HepG2 (cell line): ENCODE data around the gene GRK5. TPM values are rescaled to one million over a fixed set of nuclear protein-coding genes. Genes with fewer than 3 reads are reported as not detected.

Experiments used
- ATAC-seq: fragments of 200-7000 bp; cut with Tn5 transposase; 3 replicates; pipeline ENCODE4 v1.9.1; 2020; ENCODE audit warnings: mild to moderate bottlenecking, moderate library complexity
- BruUV-seq: library from RNA; stranded (reverse); fragments of 400-500 nt; replicated peaks from 2 replicates; lab custom pipeline; 2021; lab: Mats Ljungman, UMichigan
- CTCF ChIA-PET: fragments of 300-600 bp; formaldehyde crosslinking; extraction: SDS; loops from one replicate; lab custom pipeline; 2021; ENCODE audit warnings: low total read pairs, inconsistent platforms, low intra/inter-chr PET ratio; lab: Yijun Ruan, JAX
- POLR2A ChIA-PET: fragments of 350-600 bp; sonication (Branson Sonifier 250); formaldehyde crosslinking; loops from one replicate; lab custom pipeline; 2020; ENCODE audit warnings: antibody characterized with exemption, inconsistent platforms; lab: Yijun Ruan, JAX
- DNase-seq: peaks from one replicate; pipeline ENCODE4 v3.0.0-alpha.2; 2015; ENCODE audit warnings: low spot score
- FAIRE-seq: peaks from 3 replicates; lab custom pipeline; 2011; peaks lifted over from hg19 to GRCh38; lab: Jason Lieb, UNC
- H2AFZ ChIP-seq: one replicate; pipeline ENCODE4 v1.6.1; 2011; ENCODE audit warnings: low read length, inconsistent platforms
- H3K27ac ChIP-seq: fragments of 300-600 bp; 3 replicates; pipeline ENCODE4 v1.8.0; 2011; ENCODE audit warnings: mixed run types, mild to moderate bottlenecking, mixed read lengths, low read length, inconsistent platforms; ENCODE audit not compliant: insufficient read depth; ENCODE audit errors: extremely low read length
- H3K27me3 ChIP-seq, 2 experiments: fragments of 200-600 bp in 1 of 2; 2 replicates in 1 of 2; 3 replicates in 1 of 2; pipeline versions ENCODE4 v1.6.0 to v1.8.0; 2011; ENCODE audit warnings: low read length in 2 of 2, mild to moderate bottlenecking in 2 of 2, moderate library complexity in 2 of 2, inconsistent platforms in 1 of 2; ENCODE audit not compliant: insufficient read depth in 2 of 2, control insufficient read depth in 1 of 2
- H3K36me3 ChIP-seq, 2 experiments: fragments of 200-600 bp in 1 of 2; replicated peaks in 1 of 2; 2 replicates in 1 of 2; 3 replicates in 1 of 2; pipeline versions ENCODE4 v1.5.1 to v1.8.0; 2011; ENCODE audit warnings: low read length in 2 of 2, inconsistent platforms in 1 of 2; ENCODE audit not compliant: insufficient read depth in 2 of 2, control insufficient read depth in 1 of 2
- H3K4me1 ChIP-seq: 2 replicates; pipeline ENCODE4 v1.5.1; 2012; ENCODE audit warnings: low read length, inconsistent platforms; ENCODE audit not compliant: insufficient read depth
- H3K4me2 ChIP-seq: 2 replicates; pipeline ENCODE4 v1.6.0; 2011; ENCODE audit warnings: low read depth, low read length, inconsistent platforms
- H3K4me3 ChIP-seq, 3 experiments: fragments of 200-600 bp in 1 of 3; sonication (generic), shearing (Covaris generic) in 1 of 3; replicated peaks in 1 of 3; 2 replicates each; pipeline ENCODE4 v1.5.1; 2011 to 2016; ENCODE audit warnings: low read length in 3 of 3, inconsistent platforms in 2 of 3, low read depth in 2 of 3, mild to moderate bottlenecking in 2 of 3, control low read depth in 1 of 3, mixed read lengths in 1 of 3; ENCODE audit not compliant: insufficient read depth in 1 of 3
- H3K79me2 ChIP-seq: one replicate; pipeline ENCODE4 v1.6.1; 2011; ENCODE audit warnings: low read length, inconsistent platforms; ENCODE audit not compliant: insufficient read depth
- H3K9ac ChIP-seq: 2 replicates; pipeline ENCODE4 v1.6.0; 2011; ENCODE audit warnings: mild to moderate bottlenecking, low read depth, low read length, inconsistent platforms; ENCODE audit not compliant: insufficient read depth
- H3K9me3 ChIP-seq: 2 replicates; pipeline ENCODE4 v1.5.1; 2012; ENCODE audit warnings: mild to moderate bottlenecking, low read length
- H4K20me1 ChIP-seq: 2 replicates; pipeline ENCODE4 v1.6.0; 2011; ENCODE audit warnings: inconsistent platforms, mild to moderate bottlenecking, low read length, moderate library complexity; ENCODE audit not compliant: insufficient read depth
- ADNP ChIP-seq: sonication (generic); formaldehyde crosslinking; IDR thresholded peaks from 2 replicates; pipeline ENCODE4 v1.4.0; 2020; ENCODE audit warnings: missing genetic modification reagents
- BATF2 ChIP-seq: sonication (generic); formaldehyde crosslinking; IDR thresholded peaks from 2 replicates; pipeline ENCODE4 v1.8.0; 2022; ENCODE audit warnings: mild to moderate bottlenecking, missing genetic modification reagents, moderate library complexity
- FUBP1 ChIP-seq: sonication (generic); formaldehyde crosslinking; IDR thresholded peaks from 2 replicates; pipeline ENCODE4 v1.5.1; 2020; ENCODE audit warnings: missing genetic modification reagents, mild to moderate bottlenecking, borderline replicate concordance
- JARID2 ChIP-seq: sonication (generic); formaldehyde crosslinking; IDR thresholded peaks from 2 replicates; pipeline ENCODE4 v1.8.1; 2023; ENCODE audit warnings: missing genetic modification reagents, inconsistent platforms; ENCODE audit not compliant: insufficient replicate concordance
- NBN ChIP-seq: fragments of 450-650 bp; conservative IDR thresholded peaks from 2 replicates; pipeline ENCODE4 v1.6.1; 2017
- PAXIP1 ChIP-seq: sonication (generic); formaldehyde crosslinking; conservative IDR thresholded peaks from 2 replicates; pipeline ENCODE4 v1.4.0; 2020; ENCODE audit warnings: mild to moderate bottlenecking, missing genetic modification reagents, moderate library complexity
- SAFB2 ChIP-seq: sonication (generic); formaldehyde crosslinking; IDR thresholded peaks from 2 replicates; pipeline ENCODE4 v1.5.1; 2020; ENCODE audit warnings: missing genetic modification reagents, low read depth, mild to moderate bottlenecking, borderline replicate concordance
- SALL1 ChIP-seq: sonication (generic); formaldehyde crosslinking; IDR thresholded peaks from 2 replicates; pipeline ENCODE4 v1.8.0; 2022; ENCODE audit warnings: mild to moderate bottlenecking, missing genetic modification reagents
- SMARCE1 ChIP-seq: fragments of 450-650 bp; IDR thresholded peaks from 2 replicates; pipeline ENCODE4 v1.6.1; 2017; ENCODE audit warnings: borderline replicate concordance
- USF2 ChIP-seq, 2 experiments: sonication (generic) in 1 of 2; formaldehyde crosslinking in 1 of 2; IDR thresholded peaks; 2 replicates each; pipeline versions ENCODE4 v1.5.1 to v1.6.1; 2011 to 2020; ENCODE audit warnings: borderline replicate concordance in 1 of 2, low read depth in 1 of 2, low read length in 1 of 2, mild to moderate bottlenecking in 1 of 2, missing genetic modification reagents in 1 of 2, moderate library complexity in 1 of 2
- ZFP36 ChIP-seq: fragments of 150-350 bp; IDR thresholded peaks from 2 replicates; pipeline ENCODE4 v1.6.1; 2018; ENCODE audit warnings: borderline replicate concordance, low read length, low read depth; ENCODE audit not compliant: partially characterized antibody
- ZMYM3 ChIP-seq: sonication (generic); formaldehyde crosslinking; IDR thresholded peaks from 2 replicates; pipeline ENCODE4 v1.5.1; 2020; ENCODE audit warnings: mild to moderate bottlenecking, missing genetic modification reagents
- ZNF44 ChIP-seq: sonication (generic); formaldehyde crosslinking; IDR thresholded peaks from 2 replicates; pipeline ENCODE4 v1.5.1; 2020; ENCODE audit warnings: mild to moderate bottlenecking, missing genetic modification reagents
- ZNF576 ChIP-seq: sonication (generic); formaldehyde crosslinking; IDR thresholded peaks from 2 replicates; pipeline ENCODE4 v1.4.0; 2020; ENCODE audit warnings: mild to moderate bottlenecking, missing genetic modification reagents
- WGBS: methylation state at CpG from one replicate; pipeline ENCODE4 v1.1.6; 2017; ENCODE audit warnings: low lambda C conversion rate; 5-methylcytosine and 5-hydroxymethylcytosine counted together
- in situ Hi-C: cut with HindIII; loops from 2 replicates; pipeline ENCODE4 v1.10.0; 2017; ENCODE audit warnings: low pct_unique_long_range_greater_than_20kb; ENCODE audit not compliant: extremely low pct_ligation_motif_present
- intact Hi-C: fragments of 100-400 bp; cut with micrococcal nuclease; formaldehyde crosslinking; loops from one replicate; pipeline ENCODE4 v1.10.0; 2022; ENCODE audit not compliant: unreplicated experiment
- polyA plus RNA-seq, 8 experiments: library from polyadenylated mRNA; depleted of rRNA in 3 of 8; stranded (reverse) in 7 of 8; unstranded in 1 of 8; fragments of >200 nt; fragmentation: Illumina TruSeq in 4 of 8; extraction: Trizol in 4 of 8; gene quantifications; 2 replicates each; pipeline versions ENCODE4 v1.2.1 to v1.2.3, GENCODE V29; 2011 to 2016; ENCODE audit warnings: low read depth in 4 of 8, missing spikeins in 1 of 8, mixed read lengths in 1 of 8; ENCODE audit not compliant: insufficient read depth in 1 of 8
- total RNA-seq, 5 experiments: library from RNA; depleted of rRNA; stranded (reverse); fragments of >200 nt; fragmentation: Illumina TruSeq; extraction: Trizol; gene quantifications; 2 replicates each; pipeline ENCODE4 v1.2.3, GENCODE V29; 2016; ENCODE audit warnings: low read depth in 1 of 5

GRK5 gene
- total and polyA plus RNA-seq, 2 of the 13 experiments (the other 11 are each of a cell fraction or from before 2014, with no cell fraction given): 10.4 to 12.6 TPM

GRCh38 chr10:119302591-119303253 lies 95.4 kb downstream of the GRK5 start:
- in situ Hi-C loops (no loop called here), intact Hi-C loops (no loop called here)
- Histone ChIP-seq H2AFZ (no peak overlapping the region), H3K27ac (peak overlapping the region; percentile 23), H3K9me3 (no peaks in the 10 kb centered on the region), H3K27me3 (no peaks in the 10 kb centered on the region), H3K4me3 (no peak overlapping the region), H4K20me1 (no peaks in the 10 kb centered on the region), H3K4me1 (peaks cover 50% of the 10 kb centered on the region), H3K9ac (no peak overlapping the region; the same call in 1 of the 2 replicates), H3K36me3 (no peaks in the 10 kb centered on the region), H3K79me2 (peaks cover 3% of the 10 kb centered on the region), H3K4me2 (0 out of 2 replicates have a peak overlapping the region, but pooled peaks have one; percentile 45)
- POLR2A ChIA-PET: interaction anchor here (1.0 kb wide), 1 partner anchor 15 kb away, joined by 3 read pairs; no protein-coding TSS in a partner anchor
- 78% methylated on average over 10 of the region's 12 CpGs for WGBS
- ATAC-seq: peak; percentile 51
- CTCF ChIA-PET: no interaction called here
- DNase-seq: peak; percentile 10
- FAIRE-seq: no peak
- no TSS peak for BruUV-seq
- TF ChIP-seq NBN (no peak), ZNF576 (CRISPR knock-in tag) (no peak), SALL1 (CRISPR knock-in tag) (no peak), PAXIP1 (peak; percentile 44; the same call in 1 of the 2 replicates), SMARCE1 (no peak), JARID2 (CRISPR knock-in tag) (no peak), ZNF44 (no peak), SAFB2 (CRISPR knock-in tag) (no peak), FUBP1 (no peak), USF2 (IDR thresholded peaks at IDR 0.05; ENCODE audit: low read depth, low read length) (0 out of 2 replicates have a peak, but pooled peaks have one; percentile 27), USF2 (CRISPR knock-in tag; IDR thresholded peaks at IDR 0.05; ENCODE audit: borderline replicate concordance) (peak; percentile 56; the same call in 1 of the 2 replicates), BATF2 (CRISPR knock-in tag) (no peak), ZMYM3 (peak; percentile 62), ADNP (no peak), ZFP36 (no peak)
